Brain microvascular endothelial cell (primary cell): ENCODE data around the gene TOR1B.

Experiments
- DNase-seq: peaks from one replicate; pipeline ENCODE4 v3.0.0-alpha.2; 2020
- H3K27ac ChIP-seq: fragments of 250-450 bp; sonication (Bioruptor Pico); 2 replicates; pipeline ENCODE4 v1.5.1; 2020; ENCODE audit warnings: mild to moderate bottlenecking, moderate library complexity
- H3K27me3 ChIP-seq: fragments of 250-450 bp; sonication (Bioruptor Pico); replicated peaks from 2 replicates; pipeline ENCODE4 v1.5.1; 2020; ENCODE audit warnings: mild to moderate bottlenecking
- H3K36me3 ChIP-seq: fragments of 250-450 bp; sonication (Bioruptor Pico); replicated peaks from 2 replicates; pipeline ENCODE4 v1.5.1; 2020; ENCODE audit warnings: mild to moderate bottlenecking
- H3K4me3 ChIP-seq: 2 replicates; pipeline ENCODE4 v1.5.1; 2011; ENCODE audit warnings: low read depth, mild to moderate bottlenecking, control low read depth, low read length, moderate library complexity
- in situ Hi-C: cut with HindIII; loops from 2 replicates; pipeline ENCODE4 v1.10.0; 2017; ENCODE audit warnings: low sequenced_read_pairs, low pct_ligation_motif_present
- TF ChIP-seq, protein P1 (sequence below): IDR thresholded peaks from 2 replicates; pipeline ENCODE4 v1.5.1; 2011; ENCODE audit warnings: low read depth, mild to moderate bottlenecking, moderate library complexity, low read length, control low read depth, inconsistent platforms; ENCODE audit errors: missing control alignments

The TOR1B gene

DNA sequence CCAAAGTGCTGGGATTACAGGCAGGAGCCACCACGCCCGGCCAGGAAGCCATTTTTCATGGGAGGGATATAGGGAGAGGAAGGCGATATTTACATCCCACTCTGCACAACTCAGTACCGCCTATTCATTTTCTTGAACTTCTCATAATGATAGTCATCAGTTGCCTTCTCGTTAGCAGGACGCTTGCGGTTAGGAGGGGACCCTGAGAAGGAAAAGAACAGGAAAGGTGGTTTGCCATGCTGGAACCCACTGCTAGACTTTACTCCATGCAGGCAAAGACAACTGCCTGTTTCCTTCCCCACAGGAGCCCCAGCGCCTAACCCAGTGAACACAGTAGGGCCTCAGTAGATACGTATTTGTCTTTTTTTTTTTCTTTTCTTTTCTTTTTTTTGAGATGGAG lies 25.1 kb downstream of the TOR1B start:
- H3K4me3 ChIP-seq = no peak overlapping the region
- no peaks in the 10 kb centered on the region for H3K27me3 ChIP-seq
- TF ChIP-seq, protein P1, sequence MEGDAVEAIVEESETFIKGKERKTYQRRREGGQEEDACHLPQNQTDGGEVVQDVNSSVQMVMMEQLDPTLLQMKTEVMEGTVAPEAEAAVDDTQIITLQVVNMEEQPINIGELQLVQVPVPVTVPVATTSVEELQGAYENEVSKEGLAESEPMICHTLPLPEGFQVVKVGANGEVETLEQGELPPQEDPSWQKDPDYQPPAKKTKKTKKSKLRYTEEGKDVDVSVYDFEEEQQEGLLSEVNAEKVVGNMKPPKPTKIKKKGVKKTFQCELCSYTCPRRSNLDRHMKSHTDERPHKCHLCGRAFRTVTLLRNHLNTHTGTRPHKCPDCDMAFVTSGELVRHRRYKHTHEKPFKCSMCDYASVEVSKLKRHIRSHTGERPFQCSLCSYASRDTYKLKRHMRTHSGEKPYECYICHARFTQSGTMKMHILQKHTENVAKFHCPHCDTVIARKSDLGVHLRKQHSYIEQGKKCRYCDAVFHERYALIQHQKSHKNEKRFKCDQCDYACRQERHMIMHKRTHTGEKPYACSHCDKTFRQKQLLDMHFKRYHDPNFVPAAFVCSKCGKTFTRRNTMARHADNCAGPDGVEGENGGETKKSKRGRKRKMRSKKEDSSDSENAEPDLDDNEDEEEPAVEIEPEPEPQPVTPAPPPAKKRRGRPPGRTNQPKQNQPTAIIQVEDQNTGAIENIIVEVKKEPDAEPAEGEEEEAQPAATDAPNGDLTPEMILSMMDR = no peak
- H3K27ac ChIP-seq = no peak overlapping the region
- peaks cover 37% of the 10 kb centered on the region for H3K36me3 ChIP-seq
- in situ Hi-C loops = no loop called here
- no peak for DNase-seq

DNA sequence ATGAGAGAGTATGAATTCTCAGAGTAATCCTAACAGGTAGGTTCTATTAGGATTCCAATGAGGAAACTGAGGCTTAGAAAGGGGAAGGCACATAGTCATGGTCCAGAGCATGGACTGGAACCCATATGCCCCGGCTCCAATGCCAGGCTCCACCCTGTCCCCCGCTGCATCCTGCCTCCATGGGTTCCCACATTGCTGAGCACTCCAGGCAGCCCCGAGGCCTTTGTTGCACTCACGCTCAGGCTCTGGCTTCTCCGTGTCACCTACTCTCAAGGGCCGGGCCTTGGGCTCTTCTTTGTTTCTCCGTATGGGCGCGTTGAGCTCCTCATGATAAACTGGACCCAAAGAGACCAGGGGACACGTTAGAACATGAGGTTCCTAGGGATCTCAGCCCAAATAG lies 26.0 kb downstream of the TOR1B start:
- TF ChIP-seq, protein P1 = no peak
- Histone ChIP-seq H3K27ac (no peak overlapping the region), H3K27me3 (no peaks in the 10 kb centered on the region), H3K36me3 (peaks cover 40% of the 10 kb centered on the region), H3K4me3 (no peak overlapping the region)
- no peak for DNase-seq
- in situ Hi-C loops = no loop called here

DNA sequence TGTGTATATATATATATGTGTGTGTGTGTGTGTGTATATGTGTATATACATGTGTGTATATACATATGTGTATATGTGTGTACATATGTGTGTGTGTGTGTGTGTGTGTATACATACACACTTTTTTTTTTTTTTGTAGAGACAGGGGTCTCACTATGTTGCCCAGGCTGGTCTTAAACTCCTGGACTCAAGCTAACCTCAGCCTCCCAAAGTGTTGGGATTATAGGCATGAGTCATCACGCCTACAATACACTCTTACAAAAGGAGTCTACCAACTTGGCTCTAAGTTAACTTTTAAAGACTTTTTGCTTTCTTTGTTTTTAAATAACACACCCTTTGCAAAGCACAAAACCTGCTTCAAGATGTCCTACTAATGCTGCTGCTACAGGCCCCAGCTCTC lies 30.0 kb downstream of the TOR1B start:
- TF ChIP-seq, protein P1 = no peak
- in situ Hi-C loops = no loop called here
- no peak overlapping the region for H3K27ac ChIP-seq

GRCh38 chr9:129834489-129835127 lies 31.6 kb downstream of the TOR1B start:
- DNase-seq = no peak
- in situ Hi-C loops = no loop called here

More for the DNA sequence above, 30.0 kb downstream of the TOR1B start:
- H3K36me3 ChIP-seq = peaks cover 38% of the 10 kb centered on the region
- H3K4me3 ChIP-seq = no peak overlapping the region
- no peak for DNase-seq
- H3K27me3 ChIP-seq = no peaks in the 10 kb centered on the region

GRCh38 chr9:129835128-129835859 lies 32.3 kb downstream of the TOR1B start, which contains the start of the genes C9orf78 and USP20:
C9orf78 (minus strand) TSS chr9:129835275; CDS start chr9:129835221, 54 bp downstream.
USP20 (plus strand) TSS chr9:129835458; CDS start chr9:129852556, 17,098 bp downstream.
- in situ Hi-C loops = no loop called here
- DNase-seq = peak; percentile 75
- H3K36me3 ChIP-seq = peaks cover 21% of the 10 kb centered on the region
- TF ChIP-seq, protein P1 = no peak
- peak within 1 kb of the TSS; percentile 62 for H3K27ac ChIP-seq
- no peaks in the 10 kb centered on the region for H3K27me3 ChIP-seq
- H3K4me3 ChIP-seq = peak within 1 kb of the TSS; percentile 96

More at GRCh38 chr9:129834489-129835127, 31.6 kb downstream of the TOR1B start:
- Histone ChIP-seq H3K4me3 (peak overlapping the region; percentile 96), H3K27me3 (no peaks in the 10 kb centered on the region), H3K36me3 (peaks cover 24% of the 10 kb centered on the region), H3K27ac (peak overlapping the region; percentile 23)
- TF ChIP-seq, protein P1 = no peak
